ENCODE measurements around the gene HMX3.

The HMX3 gene

DNA sequence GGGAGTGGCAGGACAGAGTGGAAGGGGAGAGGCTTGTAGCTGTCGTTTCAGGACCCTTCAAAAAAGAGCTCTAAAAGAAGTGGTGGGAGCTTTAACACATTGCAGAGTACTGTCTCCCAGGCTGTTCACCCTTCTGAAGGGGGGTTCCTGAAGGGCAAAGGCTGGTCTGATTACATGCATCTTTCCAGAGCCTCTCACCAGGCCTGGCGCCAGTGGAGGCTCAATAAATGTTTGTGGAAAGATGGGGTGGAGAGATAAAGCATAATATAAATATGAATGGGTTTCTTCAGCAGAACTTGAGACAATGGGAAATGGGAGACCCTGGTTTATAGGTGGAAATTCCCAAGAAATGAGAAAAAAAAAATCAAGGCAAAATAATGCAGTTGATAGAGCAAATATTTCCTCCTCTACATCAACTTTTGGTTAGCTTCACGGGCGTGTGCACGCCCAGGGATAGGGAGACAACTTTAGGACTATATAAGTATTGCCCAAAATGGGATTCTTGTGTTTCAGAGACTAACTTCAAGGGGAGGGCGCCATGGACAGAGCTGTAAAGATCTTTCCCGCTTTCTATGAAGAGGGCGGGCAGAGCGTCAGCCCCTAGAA lies 17.8 kb downstream of the HMX3 start:
- no peak for TF ChIP-seq EZH2phosphoT487 (conservative IDR thresholded peaks at IDR 0.05; ENCODE audit: low read length)
- TF ChIP-seq, protein P1, sequence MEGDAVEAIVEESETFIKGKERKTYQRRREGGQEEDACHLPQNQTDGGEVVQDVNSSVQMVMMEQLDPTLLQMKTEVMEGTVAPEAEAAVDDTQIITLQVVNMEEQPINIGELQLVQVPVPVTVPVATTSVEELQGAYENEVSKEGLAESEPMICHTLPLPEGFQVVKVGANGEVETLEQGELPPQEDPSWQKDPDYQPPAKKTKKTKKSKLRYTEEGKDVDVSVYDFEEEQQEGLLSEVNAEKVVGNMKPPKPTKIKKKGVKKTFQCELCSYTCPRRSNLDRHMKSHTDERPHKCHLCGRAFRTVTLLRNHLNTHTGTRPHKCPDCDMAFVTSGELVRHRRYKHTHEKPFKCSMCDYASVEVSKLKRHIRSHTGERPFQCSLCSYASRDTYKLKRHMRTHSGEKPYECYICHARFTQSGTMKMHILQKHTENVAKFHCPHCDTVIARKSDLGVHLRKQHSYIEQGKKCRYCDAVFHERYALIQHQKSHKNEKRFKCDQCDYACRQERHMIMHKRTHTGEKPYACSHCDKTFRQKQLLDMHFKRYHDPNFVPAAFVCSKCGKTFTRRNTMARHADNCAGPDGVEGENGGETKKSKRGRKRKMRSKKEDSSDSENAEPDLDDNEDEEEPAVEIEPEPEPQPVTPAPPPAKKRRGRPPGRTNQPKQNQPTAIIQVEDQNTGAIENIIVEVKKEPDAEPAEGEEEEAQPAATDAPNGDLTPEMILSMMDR (IDR thresholded peaks at IDR 0.05; ENCODE audit: insufficient read depth, low read length, poor library complexity, severe bottlenecking), result no peak
- peaks cover 33% of the 10 kb centered on the region for H3K36me3 ChIP-seq (ENCODE audit: low read length)
- peaks cover 36% of the 10 kb centered on the region for H4K20me1 ChIP-seq (ENCODE audit: low read depth, low read length)
- H3K4me2 ChIP-seq (ENCODE audit: low read depth, low read length, poor library complexity, severe bottlenecking), result peak overlapping the region; percentile 24
- peak overlapping the region; percentile 87 for H2AFZ ChIP-seq (ENCODE audit: low read depth, low read length, severe bottlenecking)
- H3K4me3 ChIP-seq (ENCODE audit: insufficient read depth, low read length, poor library complexity, severe bottlenecking), result no peak overlapping the region
- H3K27ac ChIP-seq (ENCODE audit: low read depth, low read length), result no peak overlapping the region
- no peak overlapping the region for H3K9ac ChIP-seq (ENCODE audit: low read length)
- H3F3A ChIP-seq (ENCODE audit: insufficient read depth), result no peaks in the 10 kb centered on the region
- peaks cover 44% of the 10 kb centered on the region for H3K79me2 ChIP-seq (ENCODE audit: insufficient read depth, low read length)
- H3K9me2 ChIP-seq (replicated peaks; ENCODE audit: insufficient read depth, low read length), result no peaks in the 10 kb centered on the region
- H3K9me3 ChIP-seq (ENCODE audit: insufficient read depth, low read length), result no peaks in the 10 kb centered on the region
- no peaks in the 10 kb centered on the region for H3K27me3 ChIP-seq (ENCODE audit: low read length)

DNA sequence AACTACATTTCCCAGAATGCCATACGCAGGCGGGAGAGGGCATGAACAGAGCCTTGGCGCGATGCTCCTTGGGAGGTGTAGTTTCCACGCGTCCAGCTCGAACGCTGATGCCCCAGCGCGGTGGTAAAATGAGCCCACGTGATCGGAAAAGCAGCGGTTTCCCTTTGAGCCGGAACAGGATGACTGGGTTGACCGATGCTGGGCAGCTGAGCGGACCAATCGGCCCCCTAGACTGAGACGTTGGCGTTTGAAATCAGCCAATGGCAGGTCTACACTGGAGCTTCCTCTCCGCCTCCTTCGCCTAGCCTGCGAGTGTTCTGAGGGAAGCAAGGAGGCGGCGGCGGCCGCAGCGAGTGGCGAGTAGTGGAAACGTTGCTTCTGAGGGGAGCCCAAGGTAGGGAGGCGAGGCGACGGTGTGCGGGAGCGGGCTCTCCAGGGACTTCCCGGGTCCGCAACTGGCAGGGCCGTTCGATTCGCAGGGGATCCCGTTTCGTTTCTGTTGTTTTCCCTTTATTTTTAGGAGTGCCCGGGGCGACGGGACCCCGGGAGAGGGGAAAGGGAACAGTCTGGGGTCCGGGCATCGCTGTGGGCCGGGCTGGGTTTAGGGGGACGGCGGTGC lies 18.4 kb downstream of the HMX3 start, which contains the start of gene BUB3:
TSS of gene BUB3 (plus strand) at position 311 of the 619 bp plus-strand sequence. CDS start 516 bp downstream, outside the sequence.
- Histone ChIP-seq H3K27me3 (ENCODE audit: low read length) (no peaks in the 10 kb centered on the region), H3F3A (ENCODE audit: insufficient read depth) (no peaks in the 10 kb centered on the region; the same call in 1 of the 2 replicates), H3K9ac (ENCODE audit: low read length) (peak within 1 kb of the TSS; percentile 98), H3K4me2 (ENCODE audit: low read depth, low read length, poor library complexity, severe bottlenecking) (peak within 1 kb of the TSS; percentile 73), H2AFZ (ENCODE audit: low read depth, low read length, severe bottlenecking) (peak within 1 kb of the TSS; percentile 87), H4K20me1 (ENCODE audit: low read depth, low read length) (peaks cover 42% of the 10 kb centered on the region), H3K4me3 (ENCODE audit: insufficient read depth, low read length, poor library complexity, severe bottlenecking) (peak within 1 kb of the TSS; percentile 86), H3K27ac (ENCODE audit: low read depth, low read length) (peak within 1 kb of the TSS; percentile 89), H3K79me2 (ENCODE audit: insufficient read depth, low read length) (peaks cover 50% of the 10 kb centered on the region), H3K9me3 (ENCODE audit: insufficient read depth, low read length) (no peaks in the 10 kb centered on the region), H3K9me2 (replicated peaks; ENCODE audit: insufficient read depth, low read length) (no peaks in the 10 kb centered on the region), H3K36me3 (ENCODE audit: low read length) (peaks cover 39% of the 10 kb centered on the region)
- TF ChIP-seq, protein P1 (IDR thresholded peaks at IDR 0.05; ENCODE audit: insufficient read depth, low read length, poor library complexity, severe bottlenecking), result no peak
- TF ChIP-seq EZH2phosphoT487 (conservative IDR thresholded peaks at IDR 0.05; ENCODE audit: low read length), result no peak

DNA sequence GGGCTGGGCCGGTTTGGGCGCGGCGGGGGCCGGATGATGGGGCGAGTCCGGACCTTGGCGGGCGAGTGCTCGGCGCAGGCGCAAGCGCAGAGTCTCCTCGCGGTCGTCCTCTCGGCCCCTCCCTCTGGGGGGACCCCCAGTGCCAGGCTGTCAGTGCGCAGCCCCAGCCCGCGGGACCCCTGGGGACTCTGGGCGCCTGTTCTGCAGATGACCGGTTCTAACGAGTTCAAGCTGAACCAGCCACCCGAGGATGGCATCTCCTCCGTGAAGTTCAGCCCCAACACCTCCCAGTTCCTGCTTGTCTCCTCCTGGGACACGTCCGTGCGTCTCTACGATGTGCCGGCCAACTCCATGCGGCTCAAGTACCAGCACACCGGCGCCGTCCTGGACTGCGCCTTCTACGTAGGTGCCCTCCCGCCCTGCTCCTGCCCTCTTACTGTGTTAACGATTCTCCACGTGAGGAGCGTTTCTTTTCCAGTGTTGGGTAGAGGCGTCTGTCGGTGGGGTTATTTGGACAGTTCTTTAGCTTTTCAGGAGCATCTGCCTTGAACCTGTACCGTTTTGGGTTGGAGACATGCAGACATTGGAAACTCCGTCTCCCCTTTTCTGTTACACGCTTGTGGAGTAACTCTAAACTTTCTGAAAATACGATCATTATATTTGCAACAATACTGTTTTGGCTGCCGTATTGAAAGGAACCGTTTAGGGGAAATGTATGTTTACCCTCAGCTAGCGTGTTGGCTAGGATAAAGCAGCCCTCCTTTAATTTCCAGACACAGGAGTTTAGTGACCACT lies 19.1 kb downstream of the HMX3 start:
- Histone ChIP-seq H3K4me2 (ENCODE audit: low read depth, low read length, poor library complexity, severe bottlenecking) (peak overlapping the region; percentile 73), H2AFZ (ENCODE audit: low read depth, low read length, severe bottlenecking) (peak overlapping the region; percentile 62), H3K9me3 (ENCODE audit: insufficient read depth, low read length) (no peaks in the 10 kb centered on the region), H3K27ac (ENCODE audit: low read depth, low read length) (peak overlapping the region; percentile 89), H3K27me3 (ENCODE audit: low read length) (no peaks in the 10 kb centered on the region), H3K9me2 (replicated peaks; ENCODE audit: insufficient read depth, low read length) (no peaks in the 10 kb centered on the region), H3K79me2 (ENCODE audit: insufficient read depth, low read length) (peaks cover 57% of the 10 kb centered on the region), H3K9ac (ENCODE audit: low read length) (peak overlapping the region; percentile 98), H3F3A (ENCODE audit: insufficient read depth) (no peaks in the 10 kb centered on the region; the same call in 1 of the 2 replicates), H3K36me3 (ENCODE audit: low read length) (peaks cover 46% of the 10 kb centered on the region), H3K4me3 (ENCODE audit: insufficient read depth, low read length, poor library complexity, severe bottlenecking) (peak overlapping the region; percentile 86), H4K20me1 (ENCODE audit: low read depth, low read length) (peaks cover 50% of the 10 kb centered on the region)
- TF ChIP-seq, protein P1 (IDR thresholded peaks at IDR 0.05; ENCODE audit: insufficient read depth, low read length, poor library complexity, severe bottlenecking), result no peak
- TF ChIP-seq EZH2phosphoT487 (conservative IDR thresholded peaks at IDR 0.05; ENCODE audit: low read length), result no peak
